ENCODE measurements around the gene CNTNAP4. TPM values are rescaled to one million over a fixed set of nuclear protein-coding genes. Genes with fewer than 3 reads are reported as not detected.

The CNTNAP4 gene
- total RNA-seq, 1 experiment from 2014 or later: not detected

- Histone ChIP-seq H2AFZ (ENCODE audit: low read length) (no peak overlapping the region), H2AK5ac (ENCODE audit: insufficient read length, low read length) (no peak overlapping the region), H3K79me1 (ENCODE audit: insufficient read depth, low read depth, low read length, poor library complexity, severe bottlenecking) (no peaks in the 10 kb centered on the region), H3K9ac (ENCODE audit: extremely low read depth, insufficient read length, low read length) (no peak overlapping the region), H3K4ac (ENCODE audit: low read depth, low read length) (no peak overlapping the region), H3K79me2 (ENCODE audit: insufficient read depth, low read length) (no peaks in the 10 kb centered on the region), H3K23me2 (ENCODE audit: insufficient read length, low read depth, low read length, poor library complexity, severe bottlenecking) (no peaks in the 10 kb centered on the region), H2BK5ac (ENCODE audit: insufficient read length, low read length) (no peak overlapping the region), H4K5ac (ENCODE audit: insufficient read length, low read depth, low read length) (no peak overlapping the region), H3K18ac (ENCODE audit: insufficient read length, low read depth, low read length) (no peak overlapping the region), H2BK12ac (ENCODE audit: insufficient read length, low read depth, low read length) (no peak overlapping the region), H3K4me2 (ENCODE audit: insufficient read depth, insufficient read length, low read length) (no peak overlapping the region), H3K27ac (ENCODE audit: insufficient read length, low read depth, low read length) (no peak overlapping the region), H2BK20ac (ENCODE audit: low read depth, low read length, poor library complexity, severe bottlenecking) (no peak overlapping the region), H4K8ac (replicated peaks; ENCODE audit: insufficient read length, low read depth, low read length) (no peak overlapping the region), H3K56ac (ENCODE audit: insufficient read length, low read depth, low read length) (no peak overlapping the region), H2BK120ac (ENCODE audit: low read depth, low read length, poor library complexity, severe bottlenecking) (no peak overlapping the region), H3K27me3 (ENCODE audit: insufficient read depth, low read length) (no peaks in the 10 kb centered on the region), H3K4me1 (ENCODE audit: insufficient read depth, low read length) (no peaks in the 10 kb centered on the region), H4K91ac (ENCODE audit: insufficient read length, low read depth, low read length) (no peak overlapping the region), H3K23ac (ENCODE audit: insufficient read length, low read depth, low read length) (no peak overlapping the region), H3K9me3 (ENCODE audit: control insufficient read depth, low read depth, low read length) (no peaks in the 10 kb centered on the region), H4K20me1 (ENCODE audit: control insufficient read depth, insufficient read depth, insufficient read length) (no peaks in the 10 kb centered on the region), H3T11ph (ENCODE audit: low read length) (no peak overlapping the region), H2BK15ac (ENCODE audit: low read depth, low read length) (no peak overlapping the region), H3K14ac (ENCODE audit: insufficient read depth, low read length) (no peak overlapping the region)
- Mint-ChIP-seq H3K36me3 (ENCODE audit: insufficient read depth in 1 of 3, low read depth in 3 of 3) (no peaks in the 10 kb centered on the region), H3K27me3 (ENCODE audit: low read depth) (no peaks in the 10 kb centered on the region), H3K27ac (no peak overlapping the region), H3K4me1 (peaks cover 11% of the 10 kb centered on the region in 2 experiments; a peak in 3 of 4 replicates), H3K9me3 (no peaks in the 10 kb centered on the region), H3K4me3 (no peak overlapping the region)
- TF ChIP-seq, protein P1, sequence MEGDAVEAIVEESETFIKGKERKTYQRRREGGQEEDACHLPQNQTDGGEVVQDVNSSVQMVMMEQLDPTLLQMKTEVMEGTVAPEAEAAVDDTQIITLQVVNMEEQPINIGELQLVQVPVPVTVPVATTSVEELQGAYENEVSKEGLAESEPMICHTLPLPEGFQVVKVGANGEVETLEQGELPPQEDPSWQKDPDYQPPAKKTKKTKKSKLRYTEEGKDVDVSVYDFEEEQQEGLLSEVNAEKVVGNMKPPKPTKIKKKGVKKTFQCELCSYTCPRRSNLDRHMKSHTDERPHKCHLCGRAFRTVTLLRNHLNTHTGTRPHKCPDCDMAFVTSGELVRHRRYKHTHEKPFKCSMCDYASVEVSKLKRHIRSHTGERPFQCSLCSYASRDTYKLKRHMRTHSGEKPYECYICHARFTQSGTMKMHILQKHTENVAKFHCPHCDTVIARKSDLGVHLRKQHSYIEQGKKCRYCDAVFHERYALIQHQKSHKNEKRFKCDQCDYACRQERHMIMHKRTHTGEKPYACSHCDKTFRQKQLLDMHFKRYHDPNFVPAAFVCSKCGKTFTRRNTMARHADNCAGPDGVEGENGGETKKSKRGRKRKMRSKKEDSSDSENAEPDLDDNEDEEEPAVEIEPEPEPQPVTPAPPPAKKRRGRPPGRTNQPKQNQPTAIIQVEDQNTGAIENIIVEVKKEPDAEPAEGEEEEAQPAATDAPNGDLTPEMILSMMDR (conservative IDR thresholded peaks at IDR 0.05): no peak
- peak; percentile 30 for DNase-seq
- WGBS (ENCODE audit: extremely low coverage, insufficient read length, low lambda C conversion rate): no CpG with 5 or more reads among the region's 4 CpGs
Measured at GRCh38 chr16:76370344-76370743, 93.1 kb downstream of the CNTNAP4 start.

All from H9 (cell line).